Measurements from ENCODE around the gene MSX2. TPM values are rescaled to one million over a fixed set of nuclear protein-coding genes. Genes with fewer than 3 reads are reported as not detected.

Gene MSX2
- total RNA-seq, 1 experiment from 2014 or later = 4.9 TPM

DNA sequence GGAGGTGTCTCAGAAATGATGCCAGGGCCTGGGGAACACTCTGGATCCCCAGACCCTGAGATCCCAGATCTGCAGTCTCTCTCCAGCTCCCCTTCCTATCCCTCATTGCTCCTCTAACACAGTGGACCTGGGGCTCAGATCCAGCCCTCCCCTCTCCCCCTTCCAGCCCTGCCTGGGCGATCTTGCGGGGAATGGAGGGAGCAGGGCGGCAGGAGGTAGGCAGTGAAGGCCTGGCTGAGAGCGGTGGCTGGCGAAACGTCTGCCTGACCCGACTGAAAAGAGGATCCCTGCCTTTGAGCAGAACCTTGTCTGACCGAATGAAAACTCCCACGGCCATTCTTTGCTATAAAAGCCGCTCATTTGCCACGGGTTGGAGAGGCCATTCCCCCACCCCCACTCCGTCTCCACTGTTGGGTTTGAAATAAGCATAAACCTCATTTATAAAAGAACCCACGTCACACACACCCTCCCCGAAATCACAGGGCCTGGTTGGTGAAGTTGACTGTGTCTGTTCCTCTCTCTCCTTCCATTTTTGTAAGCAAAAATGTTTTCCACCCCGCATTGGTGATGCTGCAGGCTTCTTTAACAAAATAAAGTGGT is 8.8 kb downstream of the MSX2 start:
- no TSS peak for BruUV-seq (replicated peaks)
- H3K27ac ChIP-seq (ENCODE audit: low read length) = no peak overlapping the region
- H3K4me2 ChIP-seq (ENCODE audit: low read length) = no peak overlapping the region
- H3K4me1 ChIP-seq (ENCODE audit: insufficient read depth, low read length) = no peaks in the 10 kb centered on the region
- no peak for DNase-seq
- no peak for ATAC-seq
- peaks cover 7% of the 10 kb centered on the region; the same call in 1 of the 2 replicates for H3K27me3 ChIP-seq (ENCODE audit: low read length)
- CTCF ChIA-PET = no interaction called here
- intact Hi-C loops (cut with micrococcal nuclease) = no loop called here
- no peaks in the 10 kb centered on the region for H4K20me1 ChIP-seq (ENCODE audit: low read length)
- H2AFZ ChIP-seq (ENCODE audit: low read length) = no peak overlapping the region
- TF ChIP-seq EZH2phosphoT487 (IDR thresholded peaks at IDR 0.05; ENCODE audit: borderline replicate concordance, low read length) (no peak), EZH2 (IDR thresholded peaks at IDR 0.05; ENCODE audit: low read length, unreplicated experiment) (no peak)
- TF ChIP-seq, protein P1, sequence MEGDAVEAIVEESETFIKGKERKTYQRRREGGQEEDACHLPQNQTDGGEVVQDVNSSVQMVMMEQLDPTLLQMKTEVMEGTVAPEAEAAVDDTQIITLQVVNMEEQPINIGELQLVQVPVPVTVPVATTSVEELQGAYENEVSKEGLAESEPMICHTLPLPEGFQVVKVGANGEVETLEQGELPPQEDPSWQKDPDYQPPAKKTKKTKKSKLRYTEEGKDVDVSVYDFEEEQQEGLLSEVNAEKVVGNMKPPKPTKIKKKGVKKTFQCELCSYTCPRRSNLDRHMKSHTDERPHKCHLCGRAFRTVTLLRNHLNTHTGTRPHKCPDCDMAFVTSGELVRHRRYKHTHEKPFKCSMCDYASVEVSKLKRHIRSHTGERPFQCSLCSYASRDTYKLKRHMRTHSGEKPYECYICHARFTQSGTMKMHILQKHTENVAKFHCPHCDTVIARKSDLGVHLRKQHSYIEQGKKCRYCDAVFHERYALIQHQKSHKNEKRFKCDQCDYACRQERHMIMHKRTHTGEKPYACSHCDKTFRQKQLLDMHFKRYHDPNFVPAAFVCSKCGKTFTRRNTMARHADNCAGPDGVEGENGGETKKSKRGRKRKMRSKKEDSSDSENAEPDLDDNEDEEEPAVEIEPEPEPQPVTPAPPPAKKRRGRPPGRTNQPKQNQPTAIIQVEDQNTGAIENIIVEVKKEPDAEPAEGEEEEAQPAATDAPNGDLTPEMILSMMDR (conservative IDR thresholded peaks at IDR 0.05; ENCODE audit: low read depth, low read length) = no peak
- H3K9me3 ChIP-seq (ENCODE audit: low read length) = no peaks in the 10 kb centered on the region
- H3K9ac ChIP-seq (ENCODE audit: low read length) = no peak overlapping the region
- POLR2A ChIA-PET (ENCODE audit: unreplicated experiment) = no interaction called here
- no peaks in the 10 kb centered on the region for H3K36me3 ChIP-seq (ENCODE audit: low read depth, low read length)
- H3F3A ChIP-seq (ENCODE audit: low read length, unreplicated experiment) = no peaks in the 10 kb centered on the region
- no peaks in the 10 kb centered on the region for H3K79me2 ChIP-seq (ENCODE audit: low read length)
- no peaks in the 10 kb centered on the region for H3K9me2 ChIP-seq (replicated peaks; ENCODE audit: low read length)
- H3K4me3 ChIP-seq (ENCODE audit: low read length) = no peak overlapping the region

DNA sequence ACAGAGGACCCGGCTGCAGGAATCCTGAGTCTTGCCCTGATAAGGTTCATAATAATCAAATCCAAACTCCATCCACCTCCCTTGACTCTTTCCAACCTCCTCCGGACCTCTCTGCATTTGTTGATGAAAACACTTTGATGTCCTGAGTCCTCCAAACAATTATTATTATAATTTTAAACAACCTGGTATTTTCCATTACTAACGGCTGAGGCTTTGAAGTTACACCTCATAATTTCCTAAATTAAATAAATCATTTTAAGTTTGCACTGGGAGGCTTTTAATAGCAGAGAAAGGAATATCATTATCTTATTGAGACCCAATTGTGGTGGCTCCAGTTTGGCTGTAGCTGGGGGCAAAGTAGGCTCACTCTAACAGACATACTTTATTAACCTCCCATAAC is 9.5 kb downstream of the MSX2 start:
- DNase-seq = no peak
- Histone ChIP-seq H3K4me3 (ENCODE audit: low read length) (no peak overlapping the region), H3K9ac (ENCODE audit: low read length) (no peak overlapping the region), H3K4me1 (ENCODE audit: insufficient read depth, low read length) (no peaks in the 10 kb centered on the region), H4K20me1 (ENCODE audit: low read length) (no peaks in the 10 kb centered on the region), H3K27ac (ENCODE audit: low read length) (no peak overlapping the region), H3F3A (ENCODE audit: low read length, unreplicated experiment) (no peaks in the 10 kb centered on the region), H3K9me3 (ENCODE audit: low read length) (no peaks in the 10 kb centered on the region), H3K9me2 (replicated peaks; ENCODE audit: low read length) (no peaks in the 10 kb centered on the region), H3K27me3 (ENCODE audit: low read length) (peaks cover 7% of the 10 kb centered on the region; the same call in 1 of the 2 replicates), H2AFZ (ENCODE audit: low read length) (no peak overlapping the region), H3K36me3 (ENCODE audit: low read depth, low read length) (no peaks in the 10 kb centered on the region), H3K4me2 (ENCODE audit: low read length) (no peak overlapping the region), H3K79me2 (ENCODE audit: low read length) (no peaks in the 10 kb centered on the region)
- ATAC-seq = no peak
- TF ChIP-seq EZH2 (IDR thresholded peaks at IDR 0.05; ENCODE audit: low read length, unreplicated experiment) (no peak), EZH2phosphoT487 (IDR thresholded peaks at IDR 0.05; ENCODE audit: borderline replicate concordance, low read length) (no peak)
- TF ChIP-seq, protein P1 (conservative IDR thresholded peaks at IDR 0.05; ENCODE audit: low read depth, low read length) = no peak
- ChIA-PET POLR2A (ENCODE audit: unreplicated experiment) (no interaction called here), CTCF (no interaction called here)
- intact Hi-C loops (cut with micrococcal nuclease) = no loop called here
- no TSS peak for BruUV-seq (replicated peaks)

DNA sequence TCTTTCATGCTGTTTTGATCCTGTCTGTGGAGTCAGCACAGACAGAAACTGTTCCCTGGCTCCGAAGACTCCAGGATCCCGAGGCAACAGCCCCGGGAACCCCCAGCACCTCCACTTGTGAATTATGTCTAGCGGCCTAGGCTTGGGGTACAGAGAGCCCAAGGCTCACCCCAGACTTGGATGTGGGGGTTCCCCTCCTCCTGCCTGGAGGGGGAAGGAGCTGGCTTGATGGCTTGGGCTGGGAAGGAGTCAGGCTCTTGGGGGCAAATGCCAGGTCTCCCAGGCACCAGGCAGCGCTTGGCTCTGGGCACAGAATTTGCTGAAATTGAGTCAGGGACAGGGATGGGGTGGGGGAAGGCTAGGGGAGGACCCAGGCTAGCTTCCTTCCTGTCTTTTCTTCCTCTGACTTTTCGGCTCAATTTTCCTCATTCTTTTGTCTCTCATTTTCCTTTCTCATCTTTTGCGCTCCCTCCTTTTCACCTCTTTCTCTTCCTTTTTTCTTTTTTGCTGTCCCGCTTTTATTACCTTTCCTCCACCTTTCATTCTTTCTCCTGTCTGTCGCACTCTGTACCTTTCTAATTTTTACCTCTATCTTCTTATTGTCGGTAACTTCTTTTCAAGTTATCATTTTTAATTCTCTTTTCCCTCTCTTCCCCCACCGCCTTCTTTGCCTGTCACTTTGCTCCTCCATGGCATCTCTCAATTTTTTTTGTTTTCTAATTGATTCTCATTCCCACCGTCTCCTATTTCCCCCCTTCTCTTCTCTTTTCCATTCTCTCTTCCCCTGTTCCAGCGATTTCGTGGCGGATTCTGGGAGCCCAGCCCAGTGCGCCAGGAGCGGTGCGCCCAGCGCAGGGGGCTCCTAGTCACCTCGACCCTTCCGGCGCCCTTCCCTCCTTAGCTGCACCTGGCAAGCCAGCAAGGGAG is 10.5 kb downstream of the MSX2 start:
- POLR2A ChIA-PET (ENCODE audit: unreplicated experiment) = no interaction called here

More for the DNA sequence above, 10.5 kb downstream of the MSX2 start:
- Histone ChIP-seq H3K9ac (ENCODE audit: low read length) (no peak overlapping the region), H3F3A (ENCODE audit: low read length, unreplicated experiment) (no peaks in the 10 kb centered on the region), H3K79me2 (ENCODE audit: low read length) (no peaks in the 10 kb centered on the region), H3K27ac (ENCODE audit: low read length) (no peak overlapping the region), H3K9me3 (ENCODE audit: low read length) (no peaks in the 10 kb centered on the region), H3K9me2 (replicated peaks; ENCODE audit: low read length) (no peaks in the 10 kb centered on the region), H3K36me3 (ENCODE audit: low read depth, low read length) (no peaks in the 10 kb centered on the region), H3K4me1 (ENCODE audit: insufficient read depth, low read length) (no peaks in the 10 kb centered on the region), H3K27me3 (ENCODE audit: low read length) (peaks cover 7% of the 10 kb centered on the region; the same call in 1 of the 2 replicates), H2AFZ (ENCODE audit: low read length) (no peak overlapping the region), H3K4me2 (ENCODE audit: low read length) (peak overlapping the region; percentile 87), H4K20me1 (ENCODE audit: low read length) (no peaks in the 10 kb centered on the region), H3K4me3 (ENCODE audit: low read length) (peak overlapping the region; percentile 70)
- TF ChIP-seq, protein P1 (conservative IDR thresholded peaks at IDR 0.05; ENCODE audit: low read depth, low read length) = no peak
- TF ChIP-seq EZH2phosphoT487 (IDR thresholded peaks at IDR 0.05; ENCODE audit: borderline replicate concordance, low read length) = no peak
- no peak for TF ChIP-seq EZH2 (IDR thresholded peaks at IDR 0.05; ENCODE audit: low read length, unreplicated experiment)
- no TSS peak for BruUV-seq (replicated peaks)
- ATAC-seq (no peak), DNase-seq (no peak)
- intact Hi-C loops (cut with micrococcal nuclease) = no loop called here
- CTCF ChIA-PET = no interaction called here
